HG03108 (cell line): ENCODE measurements around the gene SCMH1.

Source experiments
- ATAC-seq: cut with Tn5 transposase; IDR thresholded peaks from one replicate; pipeline ENCODE4 v1.9.1; 2021; ENCODE audit warnings: moderate library complexity; ENCODE audit not compliant: unreplicated experiment

SCMH1 gene

DNA sequence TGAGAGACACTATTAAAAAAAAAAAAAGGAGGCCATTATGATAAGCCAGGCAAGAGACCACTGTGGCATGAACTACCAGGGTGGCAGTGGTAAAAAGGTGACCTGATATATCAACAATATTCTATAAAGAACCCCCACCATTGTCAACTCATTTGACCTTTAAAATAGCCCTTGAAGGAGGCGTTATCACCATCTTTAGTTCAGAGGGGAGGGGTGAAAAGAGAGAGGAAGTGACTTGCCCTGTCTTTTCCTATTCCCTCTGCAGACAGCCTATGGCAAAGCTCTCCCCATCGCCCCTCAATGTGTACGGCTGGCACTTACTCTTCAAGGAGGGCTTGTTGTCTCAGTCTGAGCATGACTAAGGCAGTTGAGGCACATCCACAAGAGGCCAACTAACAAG, 208.8 kb downstream of the SCMH1 start:
- no peak for ATAC-seq

DNA sequence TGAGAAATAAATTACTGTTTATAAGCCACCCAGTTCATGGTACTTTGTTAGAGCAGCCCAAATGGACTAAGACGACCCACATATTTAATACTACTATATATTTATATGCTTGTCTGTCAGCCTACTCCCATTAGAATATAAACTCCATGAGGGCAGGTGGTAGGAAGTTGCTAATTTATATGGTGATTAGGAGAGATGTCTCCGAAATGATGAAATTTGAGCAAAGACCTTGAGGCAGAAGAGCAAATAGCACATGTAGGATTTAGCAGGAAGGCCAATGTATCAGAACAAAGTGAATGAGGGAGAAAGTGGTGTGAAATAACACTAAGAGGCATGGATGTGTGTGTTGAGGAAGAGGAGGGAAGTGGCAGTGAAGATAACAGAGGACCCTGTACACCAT, 210.0 kb downstream of the SCMH1 start:
- no peak for ATAC-seq

DNA sequence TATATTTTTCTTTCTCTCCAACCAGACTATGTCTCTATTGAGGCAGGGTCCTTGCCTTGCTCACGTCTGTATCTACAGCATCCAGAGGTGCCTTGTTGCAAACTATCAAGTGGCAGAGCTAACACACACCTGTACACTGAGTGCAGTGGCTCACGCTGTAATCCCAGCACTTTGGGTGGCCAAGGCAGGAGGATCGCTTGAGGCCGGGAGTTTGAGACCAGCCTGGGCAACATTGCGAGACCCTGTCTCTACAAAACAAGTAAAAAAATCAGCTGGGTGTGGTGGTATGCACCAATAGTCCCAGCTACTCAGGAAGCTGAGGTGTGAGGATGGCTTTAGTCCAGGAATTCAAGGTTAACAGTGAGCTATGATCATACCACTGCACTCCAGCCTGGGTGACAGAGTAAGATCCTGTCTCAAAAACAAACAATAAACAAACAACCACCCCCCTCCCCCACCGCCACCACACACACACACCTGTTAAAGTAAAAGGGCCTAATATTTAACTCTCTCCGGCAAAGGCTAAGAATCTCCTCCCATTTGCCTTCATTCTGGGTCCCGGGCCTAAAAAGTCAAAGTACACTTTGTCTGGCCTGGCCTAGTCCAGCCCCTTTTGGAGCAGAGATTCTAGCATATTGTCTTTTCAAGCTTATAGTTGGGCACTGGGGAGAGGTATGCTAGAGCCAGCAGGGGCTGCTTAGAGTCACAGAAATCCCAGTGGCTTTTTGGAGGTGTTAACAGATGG, 211.1 kb downstream of the SCMH1 start:
- no peak for ATAC-seq

DNA sequence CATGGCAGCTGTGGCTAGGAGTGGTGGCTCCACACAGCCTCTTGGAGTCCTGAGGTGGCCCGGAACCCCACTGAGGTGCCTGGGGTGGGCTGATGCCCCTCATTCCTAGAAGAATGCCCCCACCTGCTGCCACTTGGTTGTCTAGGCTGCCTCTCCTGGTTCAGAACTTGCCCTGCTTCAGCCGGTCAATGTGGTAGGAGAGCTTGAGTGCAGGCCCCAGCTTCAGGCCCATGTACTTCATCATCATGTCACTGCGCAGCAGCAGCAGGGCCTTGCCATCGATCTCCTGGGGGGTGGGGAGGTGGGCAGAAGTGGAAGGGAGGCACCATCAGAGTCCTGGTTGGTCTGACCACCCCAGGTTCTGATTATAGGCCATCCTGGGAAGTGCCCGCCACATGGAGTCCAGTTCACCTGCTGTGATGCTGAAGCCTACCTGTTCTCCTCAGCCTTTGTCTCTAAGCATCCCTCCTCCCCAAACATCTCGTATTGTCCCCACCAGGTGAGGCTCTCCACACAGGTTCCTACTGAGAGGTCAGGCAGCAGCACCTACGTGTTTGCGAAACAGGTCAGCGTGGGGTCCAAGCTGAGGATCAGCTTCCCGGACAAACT, 214.0 kb downstream of the SCMH1 start:
- no peak for ATAC-seq

DNA sequence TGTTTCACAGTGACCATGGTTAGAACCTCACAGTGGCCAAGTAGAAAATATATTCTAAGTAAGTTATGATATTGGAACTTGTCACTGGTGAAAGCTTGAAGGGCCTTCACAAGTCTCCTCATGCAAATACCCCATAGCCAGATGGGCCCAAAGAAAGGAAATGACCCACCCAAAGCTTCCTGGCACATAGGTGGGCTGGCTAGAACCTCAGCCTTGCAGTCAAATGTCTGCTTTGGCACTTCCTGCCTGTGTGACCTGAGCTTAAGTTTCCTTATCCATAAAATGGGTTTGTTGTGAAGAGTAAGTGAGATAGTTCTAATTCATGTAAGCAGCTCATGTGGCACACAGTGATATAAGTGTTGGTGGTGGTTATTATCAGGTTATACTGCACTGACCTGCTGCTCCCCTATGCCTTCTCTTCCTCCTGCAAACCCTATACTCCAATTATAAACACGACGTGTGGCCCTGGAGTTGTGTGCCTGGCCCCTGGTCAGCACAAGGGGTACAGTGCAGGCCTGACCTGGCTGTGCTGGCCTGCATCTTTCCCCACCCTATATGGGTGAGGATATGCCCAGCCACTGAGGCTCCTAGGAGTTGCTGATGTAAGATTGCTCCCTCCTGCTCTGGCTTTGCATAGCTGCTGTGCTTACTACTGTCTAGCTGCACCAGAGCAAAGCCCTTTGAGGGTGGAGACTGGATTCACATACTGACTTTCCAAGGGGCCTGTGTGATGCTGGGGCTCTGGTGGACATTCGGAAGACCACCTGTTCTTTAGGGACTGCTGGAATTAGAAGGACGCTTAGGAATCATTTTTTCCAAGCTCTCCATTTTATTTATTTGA, 215.9 kb downstream of the SCMH1 start:
- ATAC-seq: no peak

DNA sequence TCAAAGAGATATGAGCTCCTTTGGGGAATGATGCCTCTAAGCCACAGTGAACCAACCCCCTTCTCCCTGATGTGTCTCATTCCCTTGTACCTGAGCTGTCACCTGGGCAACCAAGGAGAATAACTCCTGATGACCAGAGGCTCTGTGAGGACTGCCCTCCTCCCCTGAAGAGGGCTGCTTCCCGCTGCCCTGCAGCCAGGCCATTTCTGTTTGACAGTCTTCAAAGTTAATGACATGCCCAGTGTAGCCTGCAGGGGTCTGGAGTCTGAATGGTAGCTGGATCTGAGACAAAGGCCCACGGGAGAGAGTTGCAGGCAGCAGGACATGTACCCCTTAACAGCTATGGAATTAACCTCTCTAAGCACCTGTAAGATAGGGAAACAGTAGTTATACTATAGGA, 217.2 kb downstream of the SCMH1 start:
- ATAC-seq: no peak

DNA sequence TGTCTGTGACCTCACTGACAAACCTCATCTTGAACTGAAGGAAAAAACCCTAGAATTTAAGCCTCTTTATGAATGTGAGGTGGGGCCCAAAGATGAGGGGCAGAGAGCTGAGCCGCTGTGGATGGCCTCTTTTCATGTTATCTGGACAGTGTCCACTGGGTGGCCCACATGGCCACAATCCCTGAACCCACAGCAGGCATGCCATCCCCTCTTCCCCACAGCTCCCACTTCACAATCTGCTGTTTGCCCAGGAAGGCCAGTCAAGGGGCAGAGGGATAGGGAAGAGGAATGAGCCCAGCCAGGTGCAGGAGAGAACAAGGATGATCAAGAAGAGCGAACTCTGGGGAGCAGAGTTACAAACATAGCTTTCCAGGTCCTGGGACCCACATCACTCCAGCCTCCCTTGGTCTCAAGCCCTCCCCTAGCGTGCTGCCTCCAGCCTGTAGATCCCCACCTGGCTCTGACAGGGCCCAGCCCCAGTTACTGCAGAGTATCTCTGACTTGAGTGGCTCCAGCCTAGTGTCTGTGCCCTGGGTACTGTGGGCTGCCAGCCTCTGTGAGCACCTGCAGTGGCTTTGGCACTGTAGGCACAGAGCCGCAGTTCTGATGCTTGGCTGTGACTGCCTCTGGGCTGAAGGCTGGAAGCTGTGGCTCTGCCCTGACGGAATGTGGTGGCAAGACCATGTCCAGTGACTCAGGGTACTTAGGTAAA, 218.7 kb downstream of the SCMH1 start:
- no peak for ATAC-seq

DNA sequence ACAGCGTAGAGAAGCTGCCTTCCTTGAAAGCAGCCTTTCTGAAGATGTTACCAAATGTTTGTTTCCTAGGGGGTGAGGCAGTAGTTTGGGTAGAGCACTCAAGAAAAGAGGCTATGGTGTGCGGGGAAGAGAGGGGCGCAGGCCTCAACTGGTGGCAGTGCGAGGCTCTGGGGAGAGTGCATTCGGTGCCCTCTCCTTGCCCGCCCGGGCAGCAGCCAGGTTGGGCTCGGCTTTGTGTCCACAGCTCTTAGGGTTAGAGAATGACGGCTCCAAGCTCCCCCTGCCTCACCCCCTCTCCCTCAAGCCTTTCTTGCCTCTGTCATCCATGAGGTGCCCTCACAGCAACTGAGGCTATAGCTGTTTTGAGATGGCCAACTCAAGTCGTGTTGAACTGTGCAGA, 219.7 kb downstream of the SCMH1 start:
- ATAC-seq: no peak

DNA sequence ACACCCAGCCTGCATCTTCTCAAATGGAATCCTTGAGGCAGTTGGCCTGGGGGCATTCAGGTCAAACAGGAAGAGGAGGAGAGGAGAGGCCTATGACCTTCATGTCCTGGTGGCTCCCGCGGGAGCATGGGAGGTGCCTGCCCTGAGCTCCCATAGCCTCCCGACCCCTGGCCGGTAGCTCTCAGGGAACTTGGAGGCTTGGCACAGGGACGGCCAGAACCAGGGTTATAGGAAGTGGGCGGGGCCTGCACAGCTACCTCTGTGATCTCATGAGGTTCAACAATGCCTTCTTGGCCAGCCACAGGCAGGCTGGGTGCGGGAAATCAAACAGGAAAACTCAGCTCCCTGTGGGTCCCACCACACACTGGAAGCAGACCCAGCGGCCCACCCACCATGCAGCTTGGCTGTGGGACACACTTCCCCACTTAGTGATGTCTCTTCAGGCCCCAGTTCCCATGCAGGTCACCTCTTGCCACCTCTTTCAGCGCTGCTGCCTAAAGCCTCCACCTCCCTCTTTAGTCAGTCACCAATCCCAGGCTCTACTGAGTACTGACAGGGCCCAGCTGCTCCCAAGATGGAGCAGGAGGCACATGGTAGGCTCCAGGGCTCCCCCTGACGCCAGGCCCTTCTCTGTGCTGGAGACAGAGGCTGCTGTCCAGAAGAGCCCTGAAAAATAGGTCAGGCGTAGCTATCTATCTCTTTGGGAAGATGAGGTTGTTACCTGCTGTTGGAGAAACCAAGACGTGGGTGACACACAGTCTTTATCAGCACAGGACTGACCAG, 220.4 kb downstream of the SCMH1 start, which contains the start of gene SLFNL1:
SLFNL1 (minus strand) TSS at position 200 of the 783 bp plus-strand sequence. CDS start 1,065 bp downstream, outside the sequence.
- no peak for ATAC-seq

DNA sequence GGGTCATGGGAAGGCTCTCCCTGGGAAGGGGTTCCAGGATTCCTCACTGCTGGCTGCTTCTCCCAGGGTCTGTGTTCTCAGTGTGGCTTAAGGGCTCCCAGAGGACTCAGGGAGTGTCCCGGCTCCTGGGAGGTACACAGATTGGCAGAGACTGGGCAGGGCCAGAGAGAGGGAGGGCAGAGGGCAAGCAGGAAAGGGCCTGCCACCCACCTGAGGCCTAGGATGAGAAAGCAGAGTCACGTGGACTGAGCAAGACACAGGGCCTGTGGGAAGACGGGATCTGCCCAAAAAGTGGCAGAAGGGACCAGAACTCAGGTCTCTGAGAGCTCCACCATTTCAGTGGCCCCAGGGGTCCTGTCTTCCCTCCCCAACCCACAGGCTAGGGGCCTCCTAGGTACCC, 221.5 kb downstream of the SCMH1 start:
- ATAC-seq: no peak

DNA sequence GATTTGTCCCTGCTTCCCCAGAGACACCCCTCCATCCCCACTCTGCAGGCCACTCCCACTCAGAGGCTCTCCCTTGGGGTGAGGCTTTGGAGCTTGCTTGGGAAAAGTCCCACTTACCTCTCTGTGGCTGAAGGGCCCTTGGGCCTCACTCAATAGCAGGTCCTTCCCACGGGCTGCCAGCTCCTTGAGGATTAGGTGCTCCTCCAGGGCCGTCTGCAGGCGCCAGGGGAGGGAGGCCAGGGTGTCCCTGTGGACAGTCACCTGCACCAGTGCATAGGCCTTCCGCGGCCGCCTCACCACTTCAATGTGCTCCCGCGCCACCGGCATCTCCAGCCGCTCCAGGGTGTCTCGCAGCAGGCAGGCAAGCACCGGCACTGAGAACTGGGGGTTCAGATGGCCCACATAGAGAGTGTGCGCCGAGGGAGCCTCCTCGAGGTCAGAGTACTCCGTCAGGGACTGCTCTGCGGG, 222.0 kb downstream of the SCMH1 start:
- no peak for ATAC-seq

DNA sequence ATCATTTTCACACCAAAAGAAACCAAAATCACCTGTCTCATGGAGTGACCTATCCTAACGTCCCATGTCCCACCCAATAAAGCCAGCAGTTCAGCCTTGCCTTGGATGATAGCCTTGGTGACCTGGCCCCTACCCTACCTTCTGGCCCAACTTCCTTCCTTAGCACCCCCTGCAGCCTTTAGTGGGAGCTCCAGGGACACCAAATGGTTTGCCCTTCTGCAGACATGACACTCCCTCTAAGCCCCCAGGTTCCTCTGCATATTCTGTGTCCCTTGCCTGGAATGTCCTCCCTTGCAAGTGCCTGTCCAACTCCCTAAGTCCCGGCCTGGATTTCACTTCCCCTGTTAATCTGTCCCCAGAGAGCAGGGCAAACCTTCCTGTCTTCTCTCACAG, 222.8 kb downstream of the SCMH1 start:
- ATAC-seq: no peak

DNA sequence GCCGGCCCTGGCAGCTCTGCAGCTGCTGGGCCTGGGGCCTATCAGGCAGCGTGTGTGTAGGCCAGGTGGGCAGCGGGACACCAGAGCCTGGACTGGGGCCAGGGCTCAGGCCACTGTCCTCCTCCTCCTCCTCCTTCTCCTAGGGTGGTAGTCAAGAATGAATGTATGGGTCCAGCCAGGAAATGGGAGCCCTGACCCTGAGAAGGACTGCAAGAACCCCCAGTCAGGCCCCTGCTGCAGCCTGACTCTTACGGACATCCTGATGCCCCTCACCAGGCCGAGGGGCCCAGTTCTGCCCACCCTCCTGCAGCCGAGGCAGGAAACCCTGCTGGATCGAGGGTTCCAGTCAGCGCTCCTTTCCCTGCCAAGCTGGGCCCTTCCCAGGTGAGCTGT, 224.1 kb downstream of the SCMH1 start:
- ATAC-seq: no peak

DNA sequence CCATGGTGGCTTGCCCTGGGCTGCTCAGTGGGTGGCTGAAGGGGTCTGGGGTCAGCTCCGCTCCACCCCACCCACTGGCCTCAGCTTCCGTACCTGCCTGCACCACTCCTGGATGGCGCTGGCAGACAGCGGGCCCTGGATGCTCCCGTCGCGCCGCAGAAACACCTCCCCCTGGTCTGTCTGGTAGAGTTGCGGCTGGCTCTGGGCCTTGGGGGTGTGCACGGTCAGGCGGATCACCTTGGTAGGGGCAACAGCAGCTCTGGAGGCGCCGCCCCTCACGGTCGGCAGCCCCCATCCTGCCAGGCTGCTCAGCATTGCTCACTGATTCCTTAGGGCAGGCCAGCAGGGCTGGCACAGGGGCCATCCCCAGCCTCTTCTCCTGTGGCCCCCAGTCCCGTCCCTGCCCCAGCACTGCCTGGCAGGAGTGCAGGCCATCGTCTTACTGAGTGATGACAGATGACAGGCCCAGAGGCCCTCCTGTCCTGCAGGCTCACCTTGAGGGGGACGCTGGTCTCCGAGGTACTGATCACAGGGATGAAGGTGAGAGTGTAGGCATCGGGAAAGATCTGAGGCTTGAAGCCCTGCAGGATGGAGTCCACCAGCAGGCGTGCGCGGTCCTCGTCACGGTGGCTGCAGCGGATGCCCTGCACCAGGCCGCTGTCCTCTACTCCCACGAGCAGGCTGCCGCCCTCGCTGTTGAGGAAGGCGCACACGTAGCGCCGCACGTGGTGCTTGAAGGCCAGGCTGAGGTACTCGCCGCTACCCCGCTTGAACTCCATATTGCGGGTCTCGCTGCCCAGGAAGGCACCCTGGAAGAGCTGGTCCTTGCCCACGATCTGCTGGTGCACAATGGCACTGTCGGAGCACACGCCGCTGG, 224.7 kb downstream of the SCMH1 start:
- no peak for ATAC-seq

DNA sequence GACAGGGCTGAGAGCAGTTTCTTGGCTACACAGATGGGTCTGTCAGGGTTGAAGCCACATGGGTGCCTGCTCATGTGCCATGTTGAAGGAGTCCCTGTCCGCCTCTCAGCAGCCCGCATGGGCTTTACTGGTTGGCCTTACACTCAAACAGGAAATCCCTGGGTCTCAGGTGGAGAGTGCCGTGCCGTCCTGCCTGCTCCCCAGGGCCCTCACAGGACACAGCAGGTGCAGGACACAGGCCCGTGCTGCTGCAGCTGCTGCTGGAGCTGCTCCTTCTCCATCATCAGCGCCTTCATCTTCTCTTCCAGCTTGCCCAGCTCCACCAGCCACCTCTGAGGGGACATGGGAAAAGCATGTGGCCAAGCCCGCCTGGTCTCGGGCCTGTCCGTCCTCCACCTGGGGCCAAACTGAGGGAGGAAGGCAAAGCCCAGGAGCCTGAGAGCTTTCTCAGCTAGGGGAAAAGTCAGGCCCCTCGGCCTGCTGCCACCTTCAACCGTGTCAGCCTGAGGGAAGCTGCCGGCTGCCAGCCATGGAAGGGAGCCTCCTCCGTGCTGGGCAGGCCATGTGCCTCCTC, 226.1 kb downstream of the SCMH1 start:
- ATAC-seq: no peak

DNA sequence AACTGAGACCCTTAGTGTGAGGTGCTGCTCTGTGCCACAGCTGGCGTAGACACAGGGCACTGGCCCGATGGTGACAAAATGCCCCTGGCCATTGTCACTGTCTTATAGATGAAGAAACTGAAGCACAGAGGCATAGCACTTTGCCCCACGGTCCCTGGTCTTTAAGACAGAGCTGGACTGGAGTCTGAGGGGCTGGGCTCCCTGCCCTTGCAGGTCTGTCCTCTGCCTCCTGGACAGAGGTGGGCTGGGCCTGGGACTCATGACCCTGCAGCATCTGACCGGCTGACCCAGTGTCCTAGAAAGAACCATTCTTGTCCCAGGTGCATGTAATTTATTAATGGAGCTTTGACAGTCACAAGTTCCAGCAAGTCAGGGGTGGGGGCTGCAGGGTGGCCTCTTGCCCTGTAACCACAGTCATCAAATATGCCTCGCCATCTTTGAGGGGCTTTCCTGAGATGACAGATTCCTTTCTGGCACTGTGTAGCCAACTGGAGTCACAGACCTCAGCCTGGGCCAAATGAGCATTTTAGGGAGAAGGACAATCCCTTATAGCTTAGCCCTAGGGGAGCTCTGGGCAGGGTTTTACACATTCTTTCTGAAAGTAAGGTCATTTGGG, 226.7 kb downstream of the SCMH1 start:
- ATAC-seq: no peak

DNA sequence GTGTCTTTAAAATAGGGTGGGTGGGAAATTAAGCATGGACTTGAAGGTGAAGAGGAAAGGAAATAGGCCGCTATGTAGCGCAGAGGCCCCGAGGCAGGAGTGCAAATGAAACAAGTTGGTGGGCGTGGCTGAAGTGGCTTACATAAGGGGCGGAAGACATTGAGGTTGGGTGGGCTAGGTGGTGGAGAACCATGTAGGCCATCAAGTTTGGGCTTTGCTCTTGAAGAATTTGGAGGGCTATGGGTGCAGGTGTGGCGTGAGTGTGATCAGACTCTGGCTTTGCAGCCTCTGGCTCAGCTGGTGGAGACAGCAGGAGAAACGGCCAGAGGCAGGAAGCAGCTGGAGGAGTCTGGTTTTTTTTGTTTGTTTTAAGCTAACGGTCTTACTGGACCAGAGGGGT, 227.2 kb downstream of the SCMH1 start:
- ATAC-seq: no peak

DNA sequence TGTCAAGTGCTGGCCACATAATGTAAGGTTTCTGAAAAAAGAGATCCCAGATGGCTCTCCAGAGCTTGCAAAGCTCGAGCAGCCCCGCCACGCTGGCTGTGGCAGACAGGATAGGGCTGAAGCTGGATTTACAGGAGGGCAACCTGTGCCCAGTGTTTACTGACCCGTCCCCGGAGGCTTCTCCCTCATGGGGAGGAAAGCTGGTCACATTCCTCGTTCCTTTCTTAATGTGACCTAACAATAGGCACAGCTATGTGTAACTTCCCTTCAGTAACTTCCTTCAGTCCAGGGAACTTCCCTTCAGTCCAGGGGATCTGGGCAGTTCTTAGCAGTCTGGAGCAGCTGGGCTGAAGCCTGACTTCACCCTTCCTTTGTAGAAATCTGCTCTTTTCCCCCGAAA, 228.3 kb downstream of the SCMH1 start:
- ATAC-seq: no peak

DNA sequence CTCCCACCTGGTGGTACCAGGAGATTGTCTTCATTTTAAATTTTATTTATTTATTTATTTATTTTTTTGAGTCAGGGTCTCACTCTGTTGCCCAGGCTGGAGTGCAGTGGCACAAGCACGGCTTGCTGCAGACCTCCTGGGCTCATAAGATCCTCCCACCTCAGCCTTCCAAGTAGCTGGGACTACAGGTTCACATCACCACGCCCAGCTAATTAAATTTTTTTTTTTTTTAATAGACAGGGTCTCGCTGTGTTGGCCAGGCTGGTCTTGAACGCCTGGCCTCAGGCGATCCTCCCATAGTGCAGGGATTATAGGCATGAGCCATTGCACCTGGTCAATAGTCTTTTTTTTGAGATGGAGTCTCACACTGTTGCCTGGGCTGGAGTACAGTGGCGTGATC, 229.1 kb downstream of the SCMH1 start:
- ATAC-seq: no peak
